ENCODE measurements around the gene RAB11B.
"Not testable (repeated sequence)": the region's sequence is repeated elsewhere in the genome, so short reads cannot be mapped to it uniquely, and the experiment has no call there.

RAB11B gene

GRCh38 chr19:8370176-8371010 is 19.8 kb upstream of the RAB11B start:
- DNase-seq (ENCODE audit: extremely low spot score), result no peak
- ChIA-PET CTCF (interaction anchor here (0.6 kb wide), 1 partner anchor 346 kb away, joined by 3 read pairs; no protein-coding TSS in a partner anchor), POLR2A (interaction anchor here (0.6 to 0.7 kb wide), 2 partner anchors 8 to 20 kb away, joined by 3 read pairs; partner anchors contain the start of gene RAB11B)
- TF ChIP-seq SUZ12 (IDR thresholded peaks at IDR 0.05) (no peak), TARDBP (IDR thresholded peaks at IDR 0.05) (no peak), NFRKB (IDR thresholded peaks at IDR 0.05) (no peak), PKNOX1 (IDR thresholded peaks at IDR 0.05) (no peak), ZNF384 (IDR thresholded peaks at IDR 0.05) (0 out of 2 replicates have a peak, but pooled peaks have one; percentile 20), FOXM1 (IDR thresholded peaks at IDR 0.05; ENCODE audit: borderline replicate concordance) (no peak), FOXK2 (IDR thresholded peaks at IDR 0.05) (no peak)

GRCh38 chr19:8371011-8371804 is 19.0 kb upstream of the RAB11B start:
- no peak for DNase-seq (ENCODE audit: extremely low spot score)
- CTCF ChIA-PET, result interaction anchor here (0.6 kb wide), 1 partner anchor 347 kb away, joined by 3 read pairs; no protein-coding TSS in a partner anchor
- no peak for TF ChIP-seq HDGF (IDR thresholded peaks at IDR 0.05; ENCODE audit: borderline replicate concordance)
- TF ChIP-seq ELF4 (IDR thresholded peaks at IDR 0.05), result no peak
- TF ChIP-seq TARDBP (IDR thresholded peaks at IDR 0.05), result no peak
- no peak for TF ChIP-seq ZNF384 (IDR thresholded peaks at IDR 0.05)
- no peak for TF ChIP-seq LEF1 (IDR thresholded peaks at IDR 0.05; ENCODE audit: borderline replicate concordance)
- POLR2A ChIA-PET, result no interaction called here

- POLR2A ChIA-PET, result no interaction called here
- CTCF ChIA-PET, result no interaction called here
- TF ChIP-seq ARNT (IDR thresholded peaks at IDR 0.05) (no peak), BHLHE40 (IDR thresholded peaks at IDR 0.05; ENCODE audit: borderline replicate concordance) (no peak), FOXK2 (IDR thresholded peaks at IDR 0.05) (no peak), FOXA1 (IDR thresholded peaks at IDR 0.05) (no peak), L3MBTL2 (conservative IDR thresholded peaks at IDR 0.05) (no peak), TARDBP (IDR thresholded peaks at IDR 0.05) (no peak), SP1 (IDR thresholded peaks at IDR 0.05) (no peak), FOXM1 (IDR thresholded peaks at IDR 0.05; ENCODE audit: borderline replicate concordance) (no peak), NFRKB (IDR thresholded peaks at IDR 0.05) (no peak), ELF4 (IDR thresholded peaks at IDR 0.05) (no peak), LEF1 (IDR thresholded peaks at IDR 0.05; ENCODE audit: borderline replicate concordance) (no peak), PKNOX1 (IDR thresholded peaks at IDR 0.05) (no peak), SUZ12 (IDR thresholded peaks at IDR 0.05) (no peak), CTBP1 (IDR thresholded peaks at IDR 0.05; ENCODE audit: borderline replicate concordance) (no peak), ZNF384 (IDR thresholded peaks at IDR 0.05) (no peak), HDGF (IDR thresholded peaks at IDR 0.05; ENCODE audit: borderline replicate concordance) (no peak)
- DNase-seq (ENCODE audit: extremely low spot score), result no peak
Measured at GRCh38 chr19:8373867-8374813, 16.0 kb upstream of the RAB11B start.

GRCh38 chr19:8375766-8376165 is 14.4 kb upstream of the RAB11B start:
- DNase-seq (ENCODE audit: extremely low spot score); POLR2A ChIA-PET; CTCF ChIA-PET: not testable (repeated sequence)

- CTCF ChIA-PET, result not testable (repeated sequence)
- POLR2A ChIA-PET, result interaction anchor here (1.5 kb wide), 1 partner anchor 13 kb away, joined by 4 read pairs; the partner anchor contains the start of gene RAB11B
Measured at GRCh38 chr19:8376373-8376974, 13.7 kb upstream of the RAB11B start.

GRCh38 chr19:8377598-8377997 is 12.6 kb upstream of the RAB11B start:
- DNase-seq (ENCODE audit: extremely low spot score), result no peak
- TF ChIP-seq ZNF384 (IDR thresholded peaks at IDR 0.05) (no peak), L3MBTL2 (conservative IDR thresholded peaks at IDR 0.05) (no peak), SUZ12 (IDR thresholded peaks at IDR 0.05) (no peak), SP1 (IDR thresholded peaks at IDR 0.05) (no peak), BHLHE40 (IDR thresholded peaks at IDR 0.05; ENCODE audit: borderline replicate concordance) (no peak), CTBP1 (IDR thresholded peaks at IDR 0.05; ENCODE audit: borderline replicate concordance) (no peak), ARNT (IDR thresholded peaks at IDR 0.05) (no peak), HDGF (IDR thresholded peaks at IDR 0.05; ENCODE audit: borderline replicate concordance) (no peak), LEF1 (IDR thresholded peaks at IDR 0.05; ENCODE audit: borderline replicate concordance) (no peak), FOXK2 (IDR thresholded peaks at IDR 0.05) (no peak)
- ChIA-PET POLR2A (interaction anchor here (1.1 to 1.5 kb wide), 2 partner anchors 9 to 12 kb away, joined by 3 to 4 read pairs; partner anchors contain the start of gene RAB11B), CTCF (interaction anchor here (0.6 kb wide), 1 partner anchor 230 kb away, joined by 3 read pairs; no protein-coding TSS in a partner anchor)

More at GRCh38 chr19:8376373-8376974, 13.7 kb upstream of the RAB11B start:
- DNase-seq (ENCODE audit: extremely low spot score), result not testable (repeated sequence)

GRCh38 chr19:8379156-8379891 is 10.8 kb upstream of the RAB11B start:
- CTCF ChIA-PET, result interaction anchor here (0.6 kb wide), 1 partner anchor 8 kb away, joined by 4 read pairs; no protein-coding TSS in a partner anchor

GRCh38 chr19:8384569-8384968 is 5.6 kb upstream of the RAB11B start:
- POLR2A ChIA-PET; DNase-seq (ENCODE audit: extremely low spot score); CTCF ChIA-PET: not testable (repeated sequence)

More at GRCh38 chr19:8379156-8379891, 10.8 kb upstream of the RAB11B start:
- POLR2A ChIA-PET, result interaction anchor here (1.1 kb wide), 1 partner anchor 9 kb away, joined by 3 read pairs; no protein-coding TSS in a partner anchor
- DNase-seq (ENCODE audit: extremely low spot score), result not testable (repeated sequence)

- DNase-seq (ENCODE audit: extremely low spot score); CTCF ChIA-PET; POLR2A ChIA-PET: not testable (repeated sequence)
Measured at GRCh38 chr19:8385103-8385502, 5.1 kb upstream of the RAB11B start.

GRCh38 chr19:8385566-8385965 is 4.6 kb upstream of the RAB11B start:
- POLR2A ChIA-PET; CTCF ChIA-PET; DNase-seq (ENCODE audit: extremely low spot score): not testable (repeated sequence)
